DMS53 (cell line): Measurements from ENCODE around the gene VSIG10.

ENCODE experiments used
- DNase-seq: peaks from one replicate; lab custom pipeline; 2025; lab: John Stamatoyannopoulos, UW

Gene VSIG10

DNA sequence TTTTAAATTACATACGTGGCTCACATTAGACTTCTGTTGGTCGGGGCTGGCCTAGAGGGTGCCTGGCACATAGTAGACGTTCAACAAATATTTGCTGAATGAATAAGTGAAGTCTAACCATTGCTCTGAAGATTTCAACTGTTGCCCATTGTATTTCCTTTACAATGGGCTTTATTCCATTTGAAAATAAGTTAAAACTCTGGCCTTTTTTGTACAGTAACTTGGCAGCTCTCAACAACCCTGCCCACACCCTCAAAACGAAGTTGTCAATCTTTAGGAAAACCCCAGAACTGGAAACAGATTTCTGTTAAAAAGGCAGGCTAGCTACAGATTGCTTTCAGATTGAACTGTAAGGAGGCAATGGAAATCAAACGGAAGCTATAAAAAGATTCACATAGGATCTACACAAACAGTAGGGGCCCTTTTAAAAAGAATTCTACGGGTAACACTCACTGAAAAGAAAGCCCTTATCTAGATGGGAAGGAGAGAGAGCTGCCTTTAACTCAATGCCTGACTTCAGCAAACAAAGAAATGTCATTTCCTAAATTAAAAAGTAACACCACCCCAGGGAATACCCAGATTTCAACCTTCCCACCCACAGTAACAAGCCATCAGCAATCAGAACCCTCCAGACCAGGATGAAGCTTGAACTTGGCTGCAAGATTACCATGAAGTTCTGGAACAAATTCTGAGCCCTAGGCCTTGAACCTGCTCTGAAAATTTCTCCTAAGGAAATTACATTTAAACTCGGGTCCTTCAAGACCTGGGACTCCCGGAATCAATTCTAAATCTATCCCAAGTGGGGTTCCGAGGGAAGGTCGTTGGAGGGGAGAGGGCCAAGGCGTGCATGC lies 44.2 kb downstream of the VSIG10 start:
- peak; percentile 54 for DNase-seq

DNA sequence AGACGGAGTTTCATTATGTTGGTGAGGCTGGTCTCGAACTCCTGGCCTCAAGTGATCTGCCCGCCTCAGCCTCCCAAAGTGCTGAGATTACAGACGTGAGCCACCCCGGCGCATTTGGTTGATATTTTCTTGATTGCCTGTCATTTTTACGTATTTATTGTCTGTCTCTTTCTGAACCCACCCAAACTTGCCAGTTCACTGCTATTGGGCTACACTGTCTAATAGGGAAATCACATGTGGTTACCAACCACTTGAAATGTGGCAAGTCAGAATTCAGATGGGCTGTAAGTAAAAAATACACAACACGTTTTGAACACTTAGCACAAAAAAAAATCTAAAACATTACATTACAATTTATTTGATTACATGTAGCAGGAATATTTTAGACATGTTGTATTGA lies 44.9 kb downstream of the VSIG10 start:
- peak; percentile 34 for DNase-seq

DNA sequence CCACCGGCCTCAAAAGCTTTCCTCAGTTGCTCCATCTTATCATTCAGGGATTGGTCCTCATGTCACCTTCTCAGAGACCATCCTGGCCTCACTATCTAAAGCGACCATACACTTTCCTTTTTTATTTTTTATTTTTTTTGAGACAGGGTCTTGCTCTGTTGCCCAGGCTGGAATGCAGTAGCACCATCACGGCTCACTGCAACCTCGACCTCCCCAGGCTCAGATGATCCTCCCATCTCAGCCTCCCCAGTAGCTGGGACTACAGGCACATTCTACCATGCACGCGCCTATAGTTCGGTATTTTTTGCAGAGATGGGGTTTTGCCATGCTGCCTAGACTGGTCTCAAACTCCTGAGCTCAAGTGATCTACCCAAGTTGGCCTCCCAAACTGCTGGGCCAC lies 45.6 kb downstream of the VSIG10 start:
- DNase-seq: no peak

DNA sequence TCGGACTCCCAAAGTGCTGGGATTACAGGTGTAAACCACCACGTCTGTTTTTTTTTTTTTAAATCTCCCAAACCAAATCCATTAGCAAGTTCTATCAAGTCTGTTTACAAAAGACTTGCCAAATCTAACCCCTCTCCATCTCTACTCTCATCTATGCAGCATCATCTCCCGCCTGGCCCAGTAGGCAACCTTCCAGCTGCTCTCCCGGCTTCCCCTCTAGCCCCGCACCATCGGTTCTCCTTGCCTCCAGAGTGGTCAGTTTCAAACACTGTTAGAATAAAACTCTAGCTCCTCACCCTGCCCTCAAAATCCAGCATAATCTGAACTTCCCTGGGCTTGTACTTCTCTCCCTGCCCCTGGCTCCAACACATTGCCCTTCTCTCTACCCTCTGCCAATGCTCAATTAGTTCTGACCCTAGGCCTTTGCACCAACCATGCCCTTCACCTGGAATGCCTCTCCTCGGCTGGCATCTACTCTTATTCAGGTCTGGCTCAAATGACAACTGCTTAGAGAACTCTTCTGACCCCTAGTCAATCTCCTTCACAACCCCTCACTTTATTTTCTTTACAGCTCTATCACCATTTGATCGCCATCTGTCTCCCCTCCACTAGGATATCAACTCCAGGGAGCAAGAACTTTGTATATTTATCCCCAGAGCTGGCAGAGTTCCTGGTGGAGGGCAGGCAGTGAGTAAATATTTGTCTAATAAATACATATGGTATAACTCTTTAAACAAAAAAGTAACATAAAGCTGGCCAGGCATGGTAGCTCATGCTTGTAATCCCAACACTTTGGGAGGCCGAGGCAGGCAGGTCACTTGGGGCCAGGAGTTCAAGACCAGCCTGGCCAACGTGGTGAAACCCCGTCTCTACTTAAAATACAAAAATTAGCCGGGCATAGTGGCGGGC lies 47.7 kb downstream of the VSIG10 start:
- peak; percentile 85 for DNase-seq

DNA sequence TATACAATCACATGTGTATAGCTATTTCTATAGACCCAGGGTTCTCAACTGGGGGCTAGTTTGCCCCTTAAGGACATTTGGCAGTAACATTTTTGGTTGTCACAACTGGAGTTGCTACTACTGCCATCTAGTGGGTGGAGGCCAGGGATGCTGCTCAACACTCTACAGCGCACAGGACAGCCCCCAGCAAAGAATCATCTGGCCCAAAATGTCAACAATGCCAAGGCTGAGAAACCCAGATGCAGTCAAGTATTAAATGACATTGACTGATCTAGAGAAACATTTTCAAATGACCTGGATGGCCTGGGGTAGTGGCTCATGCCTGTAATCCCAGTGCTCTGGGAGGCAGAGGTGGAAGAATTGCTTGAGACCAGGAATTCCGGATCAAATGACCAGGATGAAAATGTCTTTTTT lies 48.7 kb downstream of the VSIG10 start:
- DNase-seq: peak; percentile 78

DNA sequence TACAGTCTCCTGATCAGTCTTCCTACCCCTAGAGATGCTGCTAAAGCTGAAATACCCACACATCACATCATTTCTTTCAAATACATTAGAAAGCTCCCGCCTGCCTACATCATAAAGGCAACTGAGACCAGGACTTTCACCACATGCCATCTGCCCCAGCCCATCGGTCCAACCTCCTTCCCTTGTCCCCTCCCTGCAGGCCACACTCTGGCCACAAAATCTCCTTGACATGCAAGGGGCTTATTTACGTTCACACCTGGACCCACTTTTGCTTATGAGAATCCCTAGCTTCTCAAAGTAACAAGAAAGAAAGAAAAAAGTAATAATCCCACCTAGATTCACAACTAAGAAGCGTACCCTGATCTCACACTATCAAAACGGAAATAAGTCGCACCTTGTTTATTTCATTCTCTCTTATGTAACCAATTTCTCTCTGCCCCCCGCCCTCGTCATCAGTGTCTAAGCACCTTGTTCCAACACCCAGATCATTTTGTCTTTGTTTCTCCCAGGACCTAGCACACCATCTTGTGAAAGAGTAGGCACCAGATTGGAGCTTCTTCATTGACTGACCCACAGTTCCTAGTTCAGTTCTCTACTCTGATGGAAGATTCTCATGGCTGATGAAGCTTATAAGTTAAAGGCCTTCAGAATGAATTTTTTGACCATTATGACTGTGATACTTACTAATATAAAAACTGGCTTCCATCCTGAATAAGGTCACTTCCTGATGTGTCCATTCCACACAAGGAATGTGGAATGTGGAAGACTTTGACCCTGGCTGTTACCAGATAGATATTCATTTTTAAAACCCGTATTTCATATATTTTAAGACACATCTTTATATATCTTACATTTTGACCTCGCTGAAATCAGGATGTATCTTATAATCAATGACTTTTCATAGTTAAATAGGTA lies 50.5 kb downstream of the VSIG10 start:
- DNase-seq: no peak

DNA sequence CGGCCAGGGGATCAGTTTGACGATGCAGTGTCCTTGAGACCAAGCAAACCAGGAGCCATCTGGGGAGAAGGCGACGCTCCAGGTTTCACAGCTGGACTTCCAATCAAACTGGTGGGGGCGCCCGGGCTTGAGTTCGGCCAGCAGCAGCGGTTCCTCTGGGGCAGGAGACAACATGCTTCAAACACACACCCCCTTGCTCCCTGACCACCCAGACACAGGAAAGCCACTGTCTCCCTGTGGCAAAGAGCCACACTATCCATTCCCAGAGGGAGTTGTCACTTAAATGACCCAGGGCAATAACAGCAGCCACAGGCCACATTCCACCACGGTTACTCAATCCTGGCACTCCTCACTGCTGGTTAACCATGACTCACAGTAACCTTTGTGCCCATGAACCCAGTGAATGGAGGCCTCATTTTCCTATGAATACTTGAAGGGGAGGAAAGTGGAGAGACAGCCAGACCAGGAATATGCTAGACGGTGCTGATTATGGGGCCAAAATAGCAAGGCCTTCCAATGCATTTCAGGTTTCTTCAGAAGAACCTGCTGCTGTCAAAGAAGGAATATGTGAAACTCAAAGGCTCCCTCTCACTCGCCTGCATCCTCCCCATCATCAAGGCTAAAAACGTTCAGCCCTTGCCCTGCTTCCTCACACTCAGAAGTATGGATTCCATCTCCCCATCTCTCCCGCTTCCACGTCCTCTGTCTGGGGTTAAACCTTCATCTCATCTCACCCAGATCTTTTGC lies 51.3 kb downstream of the VSIG10 start:
- DNase-seq: peak; percentile 87

DNA sequence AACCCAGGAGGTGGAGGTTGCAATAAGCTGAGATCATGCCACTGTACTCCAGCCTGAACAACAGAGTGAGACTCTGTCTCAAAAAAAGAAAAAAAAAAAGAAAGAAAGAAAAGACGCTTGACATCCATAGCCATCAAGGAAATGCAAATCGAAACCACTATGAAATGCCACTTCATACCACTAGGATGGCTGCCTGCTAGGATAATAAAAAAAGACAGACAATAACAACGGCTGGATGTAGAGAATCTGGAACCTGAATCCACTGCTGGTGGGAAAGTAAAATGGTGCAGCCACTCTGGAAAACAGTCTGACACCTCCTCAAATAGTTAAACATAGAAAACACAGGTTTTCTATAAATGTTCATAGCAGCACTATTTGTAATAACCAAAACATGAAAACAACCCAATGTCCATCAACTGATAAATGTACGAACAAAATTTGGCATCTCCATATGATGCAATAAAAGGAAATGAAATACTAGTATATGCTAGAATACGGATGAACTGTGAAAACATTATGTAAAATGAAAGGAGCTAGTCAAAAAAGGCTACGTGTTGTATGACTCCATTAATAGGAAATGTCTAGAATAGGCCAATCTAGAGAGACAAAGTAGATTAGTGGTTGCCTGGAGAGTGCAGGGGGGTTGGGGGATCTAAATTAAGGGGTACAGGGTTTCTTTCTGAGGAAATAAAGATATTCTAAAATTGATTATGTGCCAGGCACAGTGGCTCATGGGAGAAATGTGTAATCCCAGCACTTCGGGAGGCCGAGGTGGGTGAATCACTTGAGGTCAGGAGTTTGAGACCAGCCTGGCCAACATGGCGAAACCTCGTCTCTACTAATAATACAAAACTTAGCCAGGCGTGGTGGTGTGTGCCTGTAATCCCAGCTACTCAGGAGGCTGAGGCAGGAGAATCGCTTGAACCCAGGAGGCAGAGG lies 52.6 kb downstream of the VSIG10 start:
- DNase-seq: no peak

DNA sequence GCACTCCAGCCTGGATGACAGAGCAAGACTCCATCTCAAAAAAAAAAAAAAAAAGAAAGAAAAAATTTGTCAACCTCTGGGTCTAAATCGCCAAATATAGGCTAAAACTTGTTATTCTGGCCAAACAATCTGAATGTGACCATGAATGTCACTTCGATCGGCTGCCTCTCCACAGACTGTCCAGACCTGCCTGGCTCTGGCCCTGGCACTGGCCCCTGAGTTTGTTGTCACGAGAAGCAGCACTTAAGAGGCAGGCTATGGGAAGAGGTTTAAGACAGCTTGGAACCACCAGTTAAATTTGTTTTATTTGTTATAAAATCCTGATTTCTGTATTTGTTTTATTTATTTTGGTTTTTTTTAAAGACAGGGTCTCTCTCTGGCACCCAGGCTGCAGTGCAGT lies 57.4 kb downstream of the VSIG10 start:
- no peak for DNase-seq

DNA sequence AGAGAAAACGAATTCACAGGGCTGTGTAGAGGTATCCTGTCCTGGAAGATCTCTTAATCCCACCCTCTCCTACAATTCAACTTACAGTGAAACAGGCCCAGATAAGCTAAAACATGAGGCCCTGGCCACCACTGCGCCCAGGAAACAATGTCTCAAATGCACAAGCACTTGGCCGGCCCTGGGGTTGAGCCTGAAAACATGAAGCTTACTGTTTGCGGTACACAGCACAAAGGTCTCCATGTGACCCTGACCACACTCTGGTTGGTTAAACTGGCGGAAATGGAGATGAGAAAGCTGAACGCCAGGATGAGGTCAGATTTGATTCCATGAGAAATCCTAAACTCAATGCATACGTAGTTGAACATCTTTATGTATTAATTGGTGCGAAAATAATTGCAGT lies 59.2 kb downstream of the VSIG10 start:
- no peak for DNase-seq

DNA sequence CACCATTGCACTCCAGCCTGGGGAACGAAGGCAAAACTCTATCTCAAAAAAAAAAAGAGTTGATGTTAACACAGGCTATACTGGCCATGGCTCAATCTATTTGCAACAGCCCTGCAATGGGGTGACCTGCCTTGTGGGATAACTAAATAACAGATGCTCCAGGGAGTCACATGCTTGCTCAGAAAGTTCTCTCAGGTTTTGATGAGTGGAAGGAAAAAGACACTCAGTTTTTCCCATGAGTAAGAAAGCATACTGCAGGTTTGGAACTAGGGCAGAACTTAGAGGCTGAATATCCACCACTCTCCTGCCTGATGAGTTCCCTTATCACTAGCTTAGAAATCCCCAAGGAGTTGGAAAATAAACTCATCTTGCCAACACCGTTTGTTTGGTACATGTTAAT lies 59.7 kb downstream of the VSIG10 start:
- no peak for DNase-seq

DNA sequence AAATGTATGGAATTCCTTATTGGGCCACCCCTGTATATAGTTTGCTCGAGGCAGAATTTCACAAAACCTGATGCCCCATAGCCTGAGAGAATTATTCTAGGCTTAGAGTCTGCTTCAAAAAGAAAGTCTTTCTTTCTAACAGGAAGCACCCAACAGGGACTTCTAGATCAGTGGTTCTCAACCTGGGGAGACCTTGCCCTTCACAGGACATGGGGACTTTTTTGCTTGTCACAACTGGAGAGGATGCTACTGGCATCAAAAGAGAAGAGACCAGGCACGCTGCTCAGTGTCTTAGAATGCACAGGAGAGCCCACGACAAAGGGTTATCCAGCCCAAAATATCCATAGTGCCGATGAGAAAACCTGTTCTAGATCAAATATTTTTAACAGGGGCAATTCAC lies 61.7 kb downstream of the VSIG10 start:
- no peak for DNase-seq

DNA sequence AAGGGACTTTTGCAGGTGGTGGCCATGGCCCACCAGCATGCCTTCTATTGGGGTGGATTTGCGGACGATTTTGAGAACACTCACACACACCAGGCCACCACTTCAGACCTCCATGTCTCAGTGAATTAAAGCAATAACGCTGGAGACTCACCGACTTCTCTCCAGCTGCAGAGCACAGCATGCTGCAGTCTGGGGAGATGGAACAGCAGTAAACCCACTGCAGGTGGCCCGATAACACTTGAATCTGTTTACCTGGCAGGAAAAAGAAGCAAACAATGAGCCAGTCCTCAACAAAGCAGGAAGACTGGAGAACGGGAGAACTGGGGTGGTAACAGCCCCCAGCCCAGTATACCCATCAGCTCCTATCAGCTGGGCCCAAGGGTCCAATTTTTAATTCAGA lies 65.7 kb downstream of the VSIG10 start:
- DNase-seq: peak; percentile 90

DNA sequence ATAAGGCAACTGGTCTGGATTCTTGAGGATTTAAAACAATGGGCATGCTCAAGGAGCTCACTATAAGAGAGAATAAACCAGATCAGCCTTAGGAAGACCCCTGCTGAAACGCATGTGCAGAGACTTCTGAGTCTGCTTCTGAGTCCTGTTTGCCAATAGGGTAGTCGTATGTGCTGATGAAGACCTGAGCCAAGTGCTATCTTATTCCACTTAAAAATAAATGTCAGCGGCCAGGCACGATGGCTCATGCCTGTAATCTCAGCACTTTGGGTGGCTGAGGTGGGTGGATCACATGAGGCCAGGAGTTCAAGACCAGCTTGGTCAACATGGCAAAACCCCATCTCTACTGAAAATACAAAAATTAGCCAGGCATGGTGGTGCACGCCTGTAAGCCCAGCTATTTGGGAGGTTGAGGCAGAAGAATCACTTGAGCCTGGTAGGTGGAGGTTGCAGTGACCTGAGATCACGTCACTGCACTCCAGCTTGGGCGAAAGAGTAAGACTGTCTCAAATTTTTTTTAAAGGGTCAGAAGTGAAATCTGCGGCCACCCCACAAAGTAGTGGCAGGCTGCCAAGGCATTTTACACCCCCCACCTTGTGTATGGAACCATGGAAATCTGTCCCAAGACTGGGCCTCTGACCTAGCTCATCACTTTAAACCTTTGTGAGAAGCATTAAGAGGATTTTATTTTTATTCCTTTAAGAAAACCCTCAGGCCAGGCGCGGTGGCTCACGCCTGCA lies 67.0 kb downstream of the VSIG10 start:
- no peak for DNase-seq

DNA sequence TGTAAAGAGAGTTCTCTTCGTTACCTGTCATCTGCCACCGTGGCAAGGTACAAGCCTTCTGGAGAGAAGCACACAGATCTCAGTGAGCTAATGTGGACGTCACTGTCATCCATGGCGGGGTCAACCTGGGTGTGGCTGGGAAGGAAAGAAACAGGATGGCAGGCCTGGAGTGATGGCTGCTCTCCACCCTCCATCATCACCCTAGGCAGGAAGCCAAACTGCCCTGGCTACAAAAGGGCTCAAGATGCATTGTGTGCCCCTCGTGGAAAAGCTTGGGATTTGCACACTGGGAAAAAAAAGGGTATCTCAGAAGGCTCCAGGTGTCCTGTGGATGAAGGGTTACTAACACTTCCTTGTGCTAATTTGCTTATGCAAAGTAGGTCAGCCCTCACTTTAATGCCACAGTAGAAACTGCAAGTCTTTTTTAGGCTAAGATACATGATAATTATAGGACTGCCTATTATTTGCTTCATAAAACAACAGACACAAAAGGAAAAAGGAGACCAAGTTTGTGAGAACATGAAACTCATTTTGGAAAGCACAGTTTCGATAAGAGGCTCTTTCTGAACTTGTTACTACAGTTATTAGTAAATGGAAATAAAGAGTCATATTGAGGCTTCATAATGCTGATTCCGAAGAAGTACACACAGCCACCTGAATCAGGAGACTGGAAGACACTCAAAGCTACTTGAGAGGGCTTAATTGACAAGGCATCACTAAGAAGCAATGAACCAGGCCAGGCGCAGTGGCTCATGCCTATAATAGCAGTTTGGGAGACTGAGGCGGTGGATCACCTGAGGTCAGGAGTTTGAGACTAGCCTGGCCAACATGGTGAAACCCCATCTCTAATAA lies 68.4 kb downstream of the VSIG10 start:
- DNase-seq: peak; percentile 64

DNA sequence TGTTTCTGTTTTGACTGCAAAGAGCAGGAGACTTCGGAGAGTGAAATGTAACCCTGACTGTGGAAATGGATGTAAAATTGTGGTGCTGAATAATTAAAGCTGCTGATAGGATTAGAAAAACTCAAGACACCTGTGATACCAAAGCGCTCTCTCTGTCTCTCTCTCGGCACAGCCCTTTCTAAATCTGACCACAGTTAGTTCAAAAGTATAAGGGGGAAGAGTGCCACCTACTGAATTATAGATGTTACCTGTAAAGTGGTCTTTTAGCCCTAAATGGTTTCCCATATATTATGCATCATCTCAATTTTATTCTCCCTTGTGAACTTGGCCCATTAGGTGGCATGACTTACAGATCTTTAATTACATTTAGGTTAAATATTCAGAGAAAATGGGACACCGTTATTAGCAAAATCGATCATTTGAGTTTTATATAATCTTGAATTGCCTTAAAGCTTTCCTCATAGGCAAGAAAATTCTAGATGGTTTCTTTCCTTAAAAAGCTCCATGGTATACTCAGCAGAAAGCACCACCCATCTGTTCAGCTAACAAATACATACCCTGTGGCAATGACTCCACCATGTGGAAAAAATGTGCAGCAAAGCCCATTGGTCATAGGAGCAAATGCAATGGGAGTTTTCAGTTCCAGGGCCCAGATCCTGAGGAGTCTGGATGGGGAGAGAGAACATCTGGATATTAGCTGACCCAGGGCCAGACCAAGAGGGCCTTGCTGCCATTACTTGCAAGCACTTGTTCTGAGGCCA lies 69.2 kb downstream of the VSIG10 start:
- peak; percentile 79 for DNase-seq

DNA sequence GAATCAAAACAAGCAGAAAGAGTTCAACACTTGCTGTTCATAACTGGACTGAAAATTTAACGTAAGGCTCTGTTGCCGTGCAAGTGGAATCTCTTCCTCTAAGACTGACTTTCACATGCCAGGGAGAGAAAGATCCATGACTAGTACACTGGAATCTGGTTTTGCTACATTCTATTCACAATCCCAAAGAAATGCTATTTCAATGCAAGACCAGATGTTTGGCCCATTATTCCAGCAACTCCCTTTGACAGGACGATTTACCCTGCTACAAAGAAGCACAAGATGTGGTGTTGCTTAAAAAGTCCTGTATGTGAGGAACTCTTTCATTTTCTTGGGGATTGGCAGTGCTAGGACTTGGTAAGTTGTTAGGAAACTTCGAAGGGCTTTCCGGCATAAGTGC lies 69.9 kb downstream of the VSIG10 start:
- DNase-seq: no peak

DNA sequence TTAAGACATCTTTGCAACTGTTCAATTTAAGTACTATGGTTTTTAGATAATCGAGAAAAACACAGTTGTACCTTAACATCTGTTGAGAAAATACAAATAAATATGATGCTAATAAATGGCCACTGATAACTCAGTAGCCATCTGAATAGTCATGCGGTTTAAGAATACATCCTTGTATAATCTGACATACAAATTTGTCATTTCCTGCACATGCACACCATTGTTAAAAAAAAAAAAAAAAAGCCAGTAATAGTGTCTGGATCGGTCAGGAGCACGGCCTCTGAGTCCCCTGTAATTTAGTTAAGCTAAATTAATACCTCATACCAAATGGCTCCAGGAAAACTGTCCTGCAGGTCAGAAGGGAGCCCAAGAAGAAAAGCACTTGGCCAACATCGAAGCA lies 70.5 kb downstream of the VSIG10 start:
- no peak for DNase-seq
